GM18507 (cell line): ENCODE results near the gene ANKRD12.

Experiments
- DNase-seq: peaks from one replicate; pipeline ENCODE4 v3.0.0; 2011; ENCODE audit warnings: low read depth; ENCODE audit not compliant: insufficient read length; ENCODE audit errors: extremely low spot score
- FAIRE-seq: peaks from 2 replicates; lab custom pipeline; 2011; peaks lifted over from hg19 to GRCh38; lab: Jason Lieb, UNC

Gene ANKRD12

GRCh38 chr18:9104244-9104901, 32.2 kb upstream of the ANKRD12 start:
- FAIRE-seq (no peak), DNase-seq (no peak)

- no peak for FAIRE-seq
- DNase-seq, result no peak
Observed at GRCh38 chr18:9105420-9105819, 31.2 kb upstream of the ANKRD12 start.

- FAIRE-seq, result no peak
Observed at GRCh38 chr18:9106094-9106493, 30.5 kb upstream of the ANKRD12 start.

GRCh38 chr18:9106800-9107584, 29.6 kb upstream of the ANKRD12 start:
- DNase-seq (no peak), FAIRE-seq (peak; percentile 58)

More at GRCh38 chr18:9106094-9106493, 30.5 kb upstream of the ANKRD12 start:
- DNase-seq, result no peak

GRCh38 chr18:9108911-9109310, 27.7 kb upstream of the ANKRD12 start:
- no peak for FAIRE-seq
- no peak for DNase-seq

GRCh38 chr18:9109523-9109922, 27.1 kb upstream of the ANKRD12 start:
- DNase-seq (no peak), FAIRE-seq (no peak)

DNA sequence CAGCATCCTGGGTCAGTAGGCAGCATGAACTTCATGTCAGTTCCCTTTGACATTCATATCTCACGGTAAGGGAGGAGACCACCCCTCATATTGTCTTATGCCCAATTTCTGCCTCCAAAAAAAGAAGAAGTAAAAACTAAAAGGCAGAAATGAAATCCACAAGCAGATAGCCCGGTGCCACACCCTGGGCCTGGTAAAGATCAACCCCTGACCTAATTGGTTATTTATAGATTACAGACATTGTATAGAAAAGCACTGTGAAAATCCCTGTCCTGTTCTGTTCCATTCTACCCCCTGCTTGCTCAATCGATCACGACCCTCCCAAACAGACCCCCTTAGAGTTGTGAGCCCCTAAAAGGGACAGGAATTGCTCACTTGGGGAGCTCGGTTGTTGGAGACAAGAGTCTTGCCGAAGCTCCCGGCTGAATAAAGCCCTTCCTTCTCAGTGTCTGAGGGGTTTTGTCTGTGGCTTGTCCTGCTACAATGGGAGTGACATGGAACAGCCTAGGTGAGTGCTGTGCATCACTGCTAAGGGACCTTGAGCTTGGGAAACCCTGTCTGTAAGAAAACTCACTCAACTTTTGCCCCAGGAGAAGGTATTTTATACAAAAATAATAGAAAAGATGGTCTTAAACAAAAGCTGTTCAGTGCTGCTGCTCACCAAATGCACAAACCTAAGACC, 23.0 kb upstream of the ANKRD12 start:
- FAIRE-seq (peak; percentile 42), DNase-seq (no peak)

DNA sequence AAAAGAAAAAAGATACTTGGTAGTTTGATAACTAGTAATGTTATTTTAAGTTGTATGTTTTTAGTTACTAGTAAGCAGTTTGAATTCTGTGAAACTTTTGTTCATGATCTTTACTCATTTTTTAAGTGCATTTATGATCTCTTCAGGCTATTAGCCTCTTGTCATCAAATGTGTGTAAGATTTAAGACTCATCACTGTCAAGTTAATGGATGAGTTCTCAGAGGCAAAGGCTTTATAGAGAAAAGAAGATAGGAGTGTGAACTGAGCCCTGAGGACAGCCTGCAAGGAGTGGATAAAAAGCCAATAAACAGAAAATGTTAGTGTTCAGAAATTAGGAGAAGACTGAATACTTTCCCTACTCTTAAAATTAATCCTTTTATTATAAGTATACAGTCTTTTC, 20.6 kb upstream of the ANKRD12 start:
- DNase-seq (no peak), FAIRE-seq (peak; percentile 48)

DNA sequence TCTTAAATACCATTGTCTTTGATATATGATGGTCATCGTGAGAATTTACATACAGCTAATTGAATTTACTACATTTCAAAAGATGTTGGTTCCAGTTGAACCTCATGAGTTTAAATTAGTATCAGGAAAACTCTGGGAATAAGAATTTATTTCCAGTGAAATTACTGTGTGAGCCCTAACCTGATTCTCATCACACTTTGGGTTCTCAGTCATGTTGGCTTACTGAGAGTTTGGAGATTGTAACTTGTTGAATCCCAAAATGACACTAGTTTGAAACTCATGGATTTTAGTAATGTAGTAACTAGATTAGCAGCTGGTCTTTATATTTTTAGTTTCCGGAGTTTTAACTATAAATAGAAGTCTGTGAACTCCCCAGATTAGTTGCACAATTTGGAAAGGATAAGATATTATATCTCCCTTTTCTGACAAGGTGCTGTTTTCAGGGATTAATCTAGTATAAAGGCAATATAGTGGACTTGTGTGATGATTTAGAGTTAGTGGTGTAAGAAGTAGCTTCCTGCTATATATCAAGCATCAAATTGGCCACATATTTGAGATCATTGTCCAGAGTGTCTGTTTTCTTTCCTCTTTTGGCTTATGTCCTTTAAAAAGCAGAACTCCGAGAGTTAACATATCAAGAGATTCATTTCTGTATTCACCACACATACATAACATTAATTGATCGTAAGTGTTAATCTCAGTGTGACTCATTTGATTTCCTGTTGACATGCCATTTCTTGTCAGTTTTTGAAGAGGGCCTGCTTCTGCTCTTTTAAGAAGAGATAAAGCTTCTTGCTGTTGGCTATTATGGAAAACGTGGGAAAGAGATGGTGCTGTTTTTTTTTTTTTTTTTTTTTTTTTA, 18.4 kb upstream of the ANKRD12 start:
- FAIRE-seq (peak; percentile 78), DNase-seq (no peak)

DNA sequence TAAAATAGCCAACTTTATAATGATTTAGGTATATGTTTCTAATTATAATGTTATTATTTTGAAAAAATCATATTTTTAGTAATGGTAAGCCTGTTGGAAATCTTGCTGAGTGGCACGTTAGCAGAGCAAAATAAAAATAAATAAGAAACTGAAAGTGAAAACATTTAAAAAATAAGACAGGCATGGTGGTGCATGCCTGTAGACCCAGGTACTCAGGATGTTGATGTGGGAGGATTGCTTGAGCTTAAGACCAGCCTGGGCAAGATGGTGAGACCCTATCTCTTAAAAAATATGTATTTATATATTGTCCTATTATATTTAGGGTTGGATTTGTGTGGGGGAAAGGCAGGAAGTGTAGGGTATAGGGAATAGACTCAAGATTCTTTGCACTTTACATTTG, 15.8 kb upstream of the ANKRD12 start:
- DNase-seq (no peak), FAIRE-seq (no peak)

DNA sequence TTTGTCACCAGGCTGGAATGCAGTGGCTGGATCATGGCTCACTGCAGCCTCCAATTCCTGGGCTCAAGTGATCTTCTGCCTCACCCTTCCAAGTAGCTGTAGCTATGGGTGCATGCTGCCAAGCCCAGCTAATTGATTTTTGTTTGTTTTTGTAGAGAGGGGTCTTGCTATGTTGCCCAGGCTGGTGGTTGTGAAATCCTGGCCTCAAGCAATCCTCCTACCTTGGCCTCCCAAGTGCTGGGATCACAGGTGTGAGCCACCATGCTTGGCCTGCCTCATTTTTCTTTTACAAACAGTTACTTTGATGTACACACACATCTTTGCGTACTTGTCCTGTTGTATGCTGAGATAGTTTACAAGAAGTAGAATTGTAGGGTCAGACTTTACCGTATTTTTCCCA, 13.1 kb upstream of the ANKRD12 start:
- FAIRE-seq, result peak; percentile 53

GRCh38 chr18:9124824-9125223, 11.8 kb upstream of the ANKRD12 start:
- FAIRE-seq (no peak), DNase-seq (no peak)

More for the DNA sequence above, 13.1 kb upstream of the ANKRD12 start:
- DNase-seq, result no peak

- DNase-seq (no peak), FAIRE-seq (peak; percentile 38)
Observed at GRCh38 chr18:9126337-9126736, 10.2 kb upstream of the ANKRD12 start.

GRCh38 chr18:9130195-9130594, 6.4 kb upstream of the ANKRD12 start:
- FAIRE-seq (no peak), DNase-seq (no peak)

GRCh38 chr18:9130806-9131205, 5.8 kb upstream of the ANKRD12 start:
- DNase-seq, result no peak
- no peak for FAIRE-seq

DNA sequence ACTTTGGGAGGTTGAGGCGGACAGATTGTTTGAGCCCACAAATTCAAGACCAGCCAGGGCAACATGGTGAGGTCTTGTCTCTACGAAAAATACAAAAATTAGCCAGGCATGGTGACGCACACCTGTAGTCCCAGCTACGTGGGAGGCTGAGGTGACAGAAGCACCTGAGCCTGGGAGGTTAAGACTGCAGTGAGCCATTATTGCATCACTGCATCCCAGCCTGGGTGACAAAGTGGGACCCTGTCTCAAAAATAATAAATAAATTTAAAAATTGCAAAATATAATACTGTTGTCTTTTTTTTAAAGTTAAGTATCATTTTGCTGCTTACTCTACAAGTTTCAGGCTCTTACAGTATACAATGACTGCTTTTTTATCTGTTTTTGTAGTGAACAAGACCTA, 4.0 kb upstream of the ANKRD12 start:
- no peak for DNase-seq
- FAIRE-seq, result no peak

GRCh38 chr18:9133225-9133624, 3.4 kb upstream of the ANKRD12 start:
- no peak for FAIRE-seq
- no peak for DNase-seq

GRCh38 chr18:9135081-9135911, 1.3 kb upstream of the ANKRD12 start:
- DNase-seq, result no peak
- no peak for FAIRE-seq

DNA sequence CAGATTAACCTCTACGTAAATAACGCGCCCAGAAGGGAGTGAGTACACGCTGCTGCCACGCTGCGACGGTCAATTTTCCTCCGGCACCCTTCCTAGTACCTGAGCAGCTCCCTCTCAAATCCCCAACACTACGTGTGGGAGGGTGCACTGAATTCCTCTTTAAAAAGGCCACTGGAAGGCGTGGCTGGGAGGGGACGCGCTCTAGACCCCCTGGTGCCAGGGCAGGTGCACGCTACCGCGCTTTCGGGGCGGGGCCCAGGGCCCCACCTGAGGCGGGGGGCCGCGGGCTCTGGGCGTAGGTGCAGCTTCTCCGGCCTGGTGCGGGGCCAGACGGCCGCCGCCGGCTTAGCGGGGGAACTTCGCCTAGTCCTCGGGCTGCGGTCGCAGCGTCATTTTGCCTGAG, 668 bp upstream of the ANKRD12 start:
- peak; percentile 41 for FAIRE-seq
- no peak for DNase-seq
